ENCODE results near the gene POLR2M. TPM values are rescaled to one million over a fixed set of nuclear protein-coding genes. Genes with fewer than 3 reads are reported as not detected.
A peak's percentile ranks its signal among the peaks of the same experiment; 100 is the strongest.

POLR2M gene
- total RNA-seq, 1 donor from 2014 or later, result 70.8 TPM

DNA sequence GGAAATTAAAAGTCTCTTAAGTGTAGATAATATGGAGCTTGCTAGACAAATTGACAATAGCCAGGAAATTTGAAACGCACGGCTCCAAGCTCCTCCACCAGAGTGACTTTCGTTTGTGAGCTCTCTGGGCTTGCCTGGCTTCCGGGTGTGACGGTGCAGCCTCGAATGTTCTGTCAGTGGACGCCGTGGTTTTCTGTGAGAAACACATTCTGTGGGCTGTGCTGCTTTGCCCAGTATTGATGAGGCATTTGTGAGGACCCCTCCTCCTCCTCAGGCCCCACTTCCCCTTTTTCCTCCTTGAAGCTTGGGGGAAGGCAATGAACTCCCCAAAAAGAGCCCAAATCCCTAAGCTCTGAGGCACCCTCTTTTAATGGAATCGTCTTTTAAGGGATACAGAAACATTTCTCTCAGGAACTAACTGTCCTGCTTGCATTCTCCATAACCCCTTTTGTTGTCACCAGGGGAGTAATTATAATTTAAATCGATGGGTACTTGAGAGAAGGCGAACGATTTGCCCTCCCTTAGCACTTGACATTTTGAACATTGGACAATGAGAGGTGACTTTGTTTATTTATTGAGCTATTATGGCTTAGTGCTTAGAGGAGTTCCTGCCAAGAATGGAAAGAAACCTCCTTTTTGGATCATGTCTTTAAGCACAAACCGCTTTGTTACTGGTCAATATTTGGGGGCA, 40.8 kb downstream of the POLR2M start:
- Mint-ChIP-seq H3K4me3 (ENCODE audit: unreplicated experiment) (no peak overlapping the region), H3K9me3 (ENCODE audit: unreplicated experiment) (no peaks in the 10 kb centered on the region), H3K27ac (ENCODE audit: unreplicated experiment) (no peak overlapping the region), H3K27me3 (ENCODE audit: unreplicated experiment) (peaks cover 1% of the 10 kb centered on the region), H3K36me3 (ENCODE audit: low read depth, unreplicated experiment) (no peaks in the 10 kb centered on the region), H3K4me1 (ENCODE audit: unreplicated experiment) (peaks cover 5% of the 10 kb centered on the region)
- no peak for DNase-seq (ENCODE audit: low spot score)
- TF ChIP-seq, protein P1, sequence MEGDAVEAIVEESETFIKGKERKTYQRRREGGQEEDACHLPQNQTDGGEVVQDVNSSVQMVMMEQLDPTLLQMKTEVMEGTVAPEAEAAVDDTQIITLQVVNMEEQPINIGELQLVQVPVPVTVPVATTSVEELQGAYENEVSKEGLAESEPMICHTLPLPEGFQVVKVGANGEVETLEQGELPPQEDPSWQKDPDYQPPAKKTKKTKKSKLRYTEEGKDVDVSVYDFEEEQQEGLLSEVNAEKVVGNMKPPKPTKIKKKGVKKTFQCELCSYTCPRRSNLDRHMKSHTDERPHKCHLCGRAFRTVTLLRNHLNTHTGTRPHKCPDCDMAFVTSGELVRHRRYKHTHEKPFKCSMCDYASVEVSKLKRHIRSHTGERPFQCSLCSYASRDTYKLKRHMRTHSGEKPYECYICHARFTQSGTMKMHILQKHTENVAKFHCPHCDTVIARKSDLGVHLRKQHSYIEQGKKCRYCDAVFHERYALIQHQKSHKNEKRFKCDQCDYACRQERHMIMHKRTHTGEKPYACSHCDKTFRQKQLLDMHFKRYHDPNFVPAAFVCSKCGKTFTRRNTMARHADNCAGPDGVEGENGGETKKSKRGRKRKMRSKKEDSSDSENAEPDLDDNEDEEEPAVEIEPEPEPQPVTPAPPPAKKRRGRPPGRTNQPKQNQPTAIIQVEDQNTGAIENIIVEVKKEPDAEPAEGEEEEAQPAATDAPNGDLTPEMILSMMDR (IDR thresholded peaks at IDR 0.05; ENCODE audit: unreplicated experiment), result no peak

DNA sequence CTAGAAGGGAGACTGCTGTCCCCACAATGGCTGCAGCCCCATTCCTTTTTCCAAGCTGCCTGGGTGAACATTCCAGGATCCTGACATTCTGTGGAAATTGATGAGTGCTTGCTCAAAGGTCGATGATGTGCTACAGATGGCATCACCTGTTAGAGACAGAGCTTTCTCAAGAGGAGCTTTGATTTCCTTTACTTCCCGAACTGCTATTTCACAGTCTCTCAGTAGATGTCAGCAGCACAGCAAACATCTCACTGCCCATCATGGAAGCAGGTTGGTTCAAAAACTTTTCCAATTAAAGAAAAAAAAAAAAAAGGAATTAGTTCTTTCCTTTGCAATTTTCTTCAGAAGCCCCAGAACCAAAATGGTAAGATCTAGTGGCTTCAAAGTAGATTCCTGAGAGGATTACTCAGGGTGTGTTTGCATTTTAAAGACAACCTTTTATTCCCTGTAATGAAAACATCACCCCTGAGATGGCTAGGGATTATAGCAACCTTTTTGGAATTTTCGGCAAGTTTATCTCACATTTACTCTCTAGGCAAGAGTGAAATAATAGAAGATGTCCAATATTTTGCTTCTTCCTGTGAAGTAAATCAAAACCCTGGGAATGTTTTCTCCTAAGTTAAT, 44.8 kb downstream of the POLR2M start:
- H3K4me3 Mint-ChIP-seq (ENCODE audit: unreplicated experiment), result no peak overlapping the region
- TF ChIP-seq, protein P1 (IDR thresholded peaks at IDR 0.05; ENCODE audit: unreplicated experiment), result no peak
- no peaks in the 10 kb centered on the region for H3K36me3 Mint-ChIP-seq (ENCODE audit: low read depth, unreplicated experiment)
- no peaks in the 10 kb centered on the region for H3K4me1 Mint-ChIP-seq (ENCODE audit: unreplicated experiment)
- H3K27me3 Mint-ChIP-seq (ENCODE audit: unreplicated experiment), result peaks cover 12% of the 10 kb centered on the region
- H3K9me3 Mint-ChIP-seq (ENCODE audit: unreplicated experiment), result no peaks in the 10 kb centered on the region
- peak; percentile 15 for DNase-seq (ENCODE audit: low spot score)
- no peak overlapping the region for H3K27ac Mint-ChIP-seq (ENCODE audit: unreplicated experiment)

DNA sequence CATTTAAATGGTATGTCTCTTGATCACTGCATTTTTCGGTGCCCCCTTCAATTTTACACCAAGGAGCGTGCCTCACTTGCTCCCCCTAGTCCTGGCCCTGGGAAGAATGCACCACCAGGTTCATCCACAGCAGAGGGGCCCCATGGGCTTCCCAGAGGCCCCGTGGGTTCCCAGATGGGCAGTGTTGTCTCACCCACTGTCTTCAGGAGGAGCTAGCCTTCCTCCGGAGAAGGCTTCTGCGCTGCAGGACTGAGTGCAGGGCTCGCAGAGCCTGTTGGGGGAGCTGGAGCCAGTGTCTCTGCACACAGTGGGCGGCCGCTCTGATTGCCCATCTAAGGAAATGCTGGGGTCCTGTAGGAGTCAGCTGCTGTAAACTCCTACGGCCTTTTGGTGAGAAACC, 45.9 kb downstream of the POLR2M start:
- Mint-ChIP-seq H3K4me1 (ENCODE audit: unreplicated experiment) (no peaks in the 10 kb centered on the region), H3K27me3 (ENCODE audit: unreplicated experiment) (peaks cover 11% of the 10 kb centered on the region), H3K36me3 (ENCODE audit: low read depth, unreplicated experiment) (no peaks in the 10 kb centered on the region), H3K27ac (ENCODE audit: unreplicated experiment) (no peak overlapping the region), H3K9me3 (ENCODE audit: unreplicated experiment) (no peaks in the 10 kb centered on the region), H3K4me3 (ENCODE audit: unreplicated experiment) (no peak overlapping the region)
- TF ChIP-seq, protein P1 (IDR thresholded peaks at IDR 0.05; ENCODE audit: unreplicated experiment), result no peak
- DNase-seq (ENCODE audit: low spot score), result no peak

DNA sequence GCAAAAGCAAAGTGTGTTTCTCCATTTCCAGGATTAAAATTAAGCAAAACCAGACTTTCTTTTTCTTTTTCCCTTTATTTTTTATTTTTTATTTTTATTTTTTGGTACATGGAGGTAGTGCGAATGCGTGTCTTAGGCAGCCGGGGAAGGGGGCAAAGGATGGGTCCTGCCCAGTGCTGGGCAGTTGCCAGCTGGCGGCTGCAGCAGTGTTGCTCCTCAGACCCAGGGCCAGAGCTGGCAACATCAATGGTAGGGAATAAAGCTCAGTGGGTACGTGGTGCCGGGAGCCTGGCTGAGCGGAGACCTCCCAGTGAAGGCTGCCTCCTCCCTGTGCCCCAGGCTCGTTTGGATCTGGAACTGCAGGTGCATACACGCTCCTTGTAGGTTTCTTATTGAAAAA, 46.3 kb downstream of the POLR2M start:
- H3K27ac Mint-ChIP-seq (ENCODE audit: unreplicated experiment), result no peak overlapping the region
- H3K36me3 Mint-ChIP-seq (ENCODE audit: low read depth, unreplicated experiment), result no peaks in the 10 kb centered on the region
- no peaks in the 10 kb centered on the region for H3K4me1 Mint-ChIP-seq (ENCODE audit: unreplicated experiment)
- no peak overlapping the region for H3K4me3 Mint-ChIP-seq (ENCODE audit: unreplicated experiment)
- H3K9me3 Mint-ChIP-seq (ENCODE audit: unreplicated experiment), result no peaks in the 10 kb centered on the region
- peaks cover 11% of the 10 kb centered on the region for H3K27me3 Mint-ChIP-seq (ENCODE audit: unreplicated experiment)
- no peak for DNase-seq (ENCODE audit: low spot score)
- TF ChIP-seq, protein P1 (IDR thresholded peaks at IDR 0.05; ENCODE audit: unreplicated experiment), result no peak

DNA sequence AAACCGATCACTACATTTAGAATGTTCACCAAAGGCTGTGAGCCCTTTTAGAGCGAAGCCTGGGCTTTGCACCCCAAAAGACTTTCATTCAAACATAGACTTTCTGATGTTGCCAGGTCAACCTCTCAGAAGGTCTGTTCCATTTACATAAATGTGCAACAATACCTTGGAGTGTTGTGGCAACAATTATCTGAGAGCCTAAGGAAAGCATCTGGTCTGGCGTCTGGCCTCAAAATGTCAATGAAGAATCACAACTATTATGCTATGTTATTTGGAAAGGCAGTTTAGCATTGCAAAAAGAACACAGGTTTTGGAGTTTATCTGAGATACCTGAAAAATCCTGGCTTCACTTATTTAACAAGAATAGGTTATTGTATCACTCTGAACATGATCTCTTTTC, 50.0 kb downstream of the POLR2M start:
- TF ChIP-seq, protein P1 (IDR thresholded peaks at IDR 0.05; ENCODE audit: unreplicated experiment), result no peak
- no peaks in the 10 kb centered on the region for H3K4me1 Mint-ChIP-seq (ENCODE audit: unreplicated experiment)
- H3K27ac Mint-ChIP-seq (ENCODE audit: unreplicated experiment), result no peak overlapping the region
- H3K4me3 Mint-ChIP-seq (ENCODE audit: unreplicated experiment), result no peak overlapping the region
- peaks cover 11% of the 10 kb centered on the region for H3K27me3 Mint-ChIP-seq (ENCODE audit: unreplicated experiment)
- H3K9me3 Mint-ChIP-seq (ENCODE audit: unreplicated experiment), result no peaks in the 10 kb centered on the region
- H3K36me3 Mint-ChIP-seq (ENCODE audit: low read depth, unreplicated experiment), result no peaks in the 10 kb centered on the region
- no peak for DNase-seq (ENCODE audit: low spot score)
